ENCODE data around the gene CHD3. TPM values are rescaled to one million over a fixed set of nuclear protein-coding genes. Genes with fewer than 3 reads are reported as not detected.

Gene CHD3
- total and polyA plus RNA-seq, 2 of the 13 experiments (the other 11 are each of a cell fraction or from before 2014, with no cell fraction given) = 2.7 to 3.7 TPM

DNA sequence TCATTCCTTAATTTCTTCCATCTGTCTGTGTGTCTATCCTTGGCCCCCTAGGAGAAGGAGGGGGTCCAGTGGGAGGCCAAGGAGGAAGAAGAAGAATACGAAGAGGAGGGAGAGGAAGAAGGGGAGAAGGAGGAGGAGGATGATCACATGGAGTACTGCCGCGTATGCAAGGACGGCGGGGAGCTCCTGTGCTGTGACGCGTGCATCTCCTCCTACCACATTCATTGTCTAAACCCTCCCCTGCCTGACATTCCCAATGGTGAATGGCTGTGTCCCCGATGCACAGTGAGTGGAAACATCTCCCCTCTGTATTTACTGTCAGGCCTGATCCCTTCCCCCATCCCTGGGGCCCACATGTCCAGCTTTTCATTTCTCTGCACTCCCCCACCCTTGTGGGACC is 6.3 kb downstream of the CHD3 start:
- BruUV-seq (replicated peaks) = no TSS peak
- no peak for ATAC-seq
- Histone ChIP-seq H3K9ac (ENCODE audit: insufficient read depth, low read depth, low read length) (no peak overlapping the region), H3K4me1 (ENCODE audit: insufficient read depth, low read length) (peaks cover 15% of the 10 kb centered on the region), H3K9me3 (ENCODE audit: low read length) (no peaks in the 10 kb centered on the region), H3K27me3 (ENCODE audit: control insufficient read depth in 1 of 2, insufficient read depth in 2 of 2, low read length in 2 of 2) (no peaks in the 10 kb centered on the region), H3K79me2 (ENCODE audit: insufficient read depth, low read length) (no peaks in the 10 kb centered on the region), H3K4me2 (ENCODE audit: low read depth, low read length) (no peak overlapping the region), H3K4me3 (replicated peaks in 1 of 3; ENCODE audit: insufficient read depth in 1 of 3, low read depth in 2 of 3, low read length in 3 of 3) (no peak overlapping the region), H3K27ac (ENCODE audit: extremely low read length, insufficient read depth, low read length) (no peak overlapping the region), H4K20me1 (ENCODE audit: insufficient read depth, low read length) (no peaks in the 10 kb centered on the region), H3K36me3 (replicated peaks in 1 of 2; ENCODE audit: control insufficient read depth in 1 of 2, insufficient read depth in 2 of 2, low read length in 2 of 2) (peaks cover 0 to 2% of the 10 kb centered on the region in 2 experiments; a peak in 1 of 5 replicates), H2AFZ (ENCODE audit: low read length) (no peak overlapping the region)
- FAIRE-seq = no peak
- in situ Hi-C loops (cut with HindIII; ENCODE audit: extremely low pct_ligation_motif_present, low pct_unique_long_range_greater_than_20kb) (loop anchor here (5.0 kb wide), 2 partner anchors 38 to 73 kb away; partner anchors contain the start of genes CYB5D1, NAA38 and TMEM88), intact Hi-C loops (cut with micrococcal nuclease; ENCODE audit: unreplicated experiment) (no loop called here)
- ChIA-PET POLR2A (no interaction called here), CTCF (ENCODE audit: low intra/inter-chr PET ratio, low total read pairs) (no interaction called here)
- no peak for DNase-seq (ENCODE audit: low spot score)
- 84% methylated on average over 8 of the region's 8 CpGs for WGBS (ENCODE audit: low lambda C conversion rate)
- TF ChIP-seq, protein P1, sequence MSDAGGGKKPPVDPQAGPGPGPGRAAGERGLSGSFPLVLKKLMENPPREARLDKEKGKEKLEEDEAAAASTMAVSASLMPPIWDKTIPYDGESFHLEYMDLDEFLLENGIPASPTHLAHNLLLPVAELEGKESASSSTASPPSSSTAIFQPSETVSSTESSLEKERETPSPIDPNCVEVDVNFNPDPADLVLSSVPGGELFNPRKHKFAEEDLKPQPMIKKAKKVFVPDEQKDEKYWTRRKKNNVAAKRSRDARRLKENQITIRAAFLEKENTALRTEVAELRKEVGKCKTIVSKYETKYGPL (CRISPR knock-in tag; IDR thresholded peaks at IDR 0.05) = no peak
- TF ChIP-seq, protein P2, sequence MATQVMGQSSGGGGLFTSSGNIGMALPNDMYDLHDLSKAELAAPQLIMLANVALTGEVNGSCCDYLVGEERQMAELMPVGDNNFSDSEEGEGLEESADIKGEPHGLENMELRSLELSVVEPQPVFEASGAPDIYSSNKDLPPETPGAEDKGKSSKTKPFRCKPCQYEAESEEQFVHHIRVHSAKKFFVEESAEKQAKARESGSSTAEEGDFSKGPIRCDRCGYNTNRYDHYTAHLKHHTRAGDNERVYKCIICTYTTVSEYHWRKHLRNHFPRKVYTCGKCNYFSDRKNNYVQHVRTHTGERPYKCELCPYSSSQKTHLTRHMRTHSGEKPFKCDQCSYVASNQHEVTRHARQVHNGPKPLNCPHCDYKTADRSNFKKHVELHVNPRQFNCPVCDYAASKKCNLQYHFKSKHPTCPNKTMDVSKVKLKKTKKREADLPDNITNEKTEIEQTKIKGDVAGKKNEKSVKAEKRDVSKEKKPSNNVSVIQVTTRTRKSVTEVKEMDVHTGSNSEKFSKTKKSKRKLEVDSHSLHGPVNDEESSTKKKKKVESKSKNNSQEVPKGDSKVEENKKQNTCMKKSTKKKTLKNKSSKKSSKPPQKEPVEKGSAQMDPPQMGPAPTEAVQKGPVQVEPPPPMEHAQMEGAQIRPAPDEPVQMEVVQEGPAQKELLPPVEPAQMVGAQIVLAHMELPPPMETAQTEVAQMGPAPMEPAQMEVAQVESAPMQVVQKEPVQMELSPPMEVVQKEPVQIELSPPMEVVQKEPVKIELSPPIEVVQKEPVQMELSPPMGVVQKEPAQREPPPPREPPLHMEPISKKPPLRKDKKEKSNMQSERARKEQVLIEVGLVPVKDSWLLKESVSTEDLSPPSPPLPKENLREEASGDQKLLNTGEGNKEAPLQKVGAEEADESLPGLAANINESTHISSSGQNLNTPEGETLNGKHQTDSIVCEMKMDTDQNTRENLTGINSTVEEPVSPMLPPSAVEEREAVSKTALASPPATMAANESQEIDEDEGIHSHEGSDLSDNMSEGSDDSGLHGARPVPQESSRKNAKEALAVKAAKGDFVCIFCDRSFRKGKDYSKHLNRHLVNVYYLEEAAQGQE (IDR thresholded peaks at IDR 0.05; ENCODE audit: borderline replicate concordance in 1 of 2, low read depth in 1 of 2, low read length in 2 of 2) = no peak
- no peak for TF ChIP-seq NCOA5 (CRISPR knock-in tag; IDR thresholded peaks at IDR 0.05)
- no peak for TF ChIP-seq EHMT2 (IDR thresholded peaks at IDR 0.05; ENCODE audit: borderline replicate concordance, low read depth, low read length)
- TF ChIP-seq, protein P3, sequence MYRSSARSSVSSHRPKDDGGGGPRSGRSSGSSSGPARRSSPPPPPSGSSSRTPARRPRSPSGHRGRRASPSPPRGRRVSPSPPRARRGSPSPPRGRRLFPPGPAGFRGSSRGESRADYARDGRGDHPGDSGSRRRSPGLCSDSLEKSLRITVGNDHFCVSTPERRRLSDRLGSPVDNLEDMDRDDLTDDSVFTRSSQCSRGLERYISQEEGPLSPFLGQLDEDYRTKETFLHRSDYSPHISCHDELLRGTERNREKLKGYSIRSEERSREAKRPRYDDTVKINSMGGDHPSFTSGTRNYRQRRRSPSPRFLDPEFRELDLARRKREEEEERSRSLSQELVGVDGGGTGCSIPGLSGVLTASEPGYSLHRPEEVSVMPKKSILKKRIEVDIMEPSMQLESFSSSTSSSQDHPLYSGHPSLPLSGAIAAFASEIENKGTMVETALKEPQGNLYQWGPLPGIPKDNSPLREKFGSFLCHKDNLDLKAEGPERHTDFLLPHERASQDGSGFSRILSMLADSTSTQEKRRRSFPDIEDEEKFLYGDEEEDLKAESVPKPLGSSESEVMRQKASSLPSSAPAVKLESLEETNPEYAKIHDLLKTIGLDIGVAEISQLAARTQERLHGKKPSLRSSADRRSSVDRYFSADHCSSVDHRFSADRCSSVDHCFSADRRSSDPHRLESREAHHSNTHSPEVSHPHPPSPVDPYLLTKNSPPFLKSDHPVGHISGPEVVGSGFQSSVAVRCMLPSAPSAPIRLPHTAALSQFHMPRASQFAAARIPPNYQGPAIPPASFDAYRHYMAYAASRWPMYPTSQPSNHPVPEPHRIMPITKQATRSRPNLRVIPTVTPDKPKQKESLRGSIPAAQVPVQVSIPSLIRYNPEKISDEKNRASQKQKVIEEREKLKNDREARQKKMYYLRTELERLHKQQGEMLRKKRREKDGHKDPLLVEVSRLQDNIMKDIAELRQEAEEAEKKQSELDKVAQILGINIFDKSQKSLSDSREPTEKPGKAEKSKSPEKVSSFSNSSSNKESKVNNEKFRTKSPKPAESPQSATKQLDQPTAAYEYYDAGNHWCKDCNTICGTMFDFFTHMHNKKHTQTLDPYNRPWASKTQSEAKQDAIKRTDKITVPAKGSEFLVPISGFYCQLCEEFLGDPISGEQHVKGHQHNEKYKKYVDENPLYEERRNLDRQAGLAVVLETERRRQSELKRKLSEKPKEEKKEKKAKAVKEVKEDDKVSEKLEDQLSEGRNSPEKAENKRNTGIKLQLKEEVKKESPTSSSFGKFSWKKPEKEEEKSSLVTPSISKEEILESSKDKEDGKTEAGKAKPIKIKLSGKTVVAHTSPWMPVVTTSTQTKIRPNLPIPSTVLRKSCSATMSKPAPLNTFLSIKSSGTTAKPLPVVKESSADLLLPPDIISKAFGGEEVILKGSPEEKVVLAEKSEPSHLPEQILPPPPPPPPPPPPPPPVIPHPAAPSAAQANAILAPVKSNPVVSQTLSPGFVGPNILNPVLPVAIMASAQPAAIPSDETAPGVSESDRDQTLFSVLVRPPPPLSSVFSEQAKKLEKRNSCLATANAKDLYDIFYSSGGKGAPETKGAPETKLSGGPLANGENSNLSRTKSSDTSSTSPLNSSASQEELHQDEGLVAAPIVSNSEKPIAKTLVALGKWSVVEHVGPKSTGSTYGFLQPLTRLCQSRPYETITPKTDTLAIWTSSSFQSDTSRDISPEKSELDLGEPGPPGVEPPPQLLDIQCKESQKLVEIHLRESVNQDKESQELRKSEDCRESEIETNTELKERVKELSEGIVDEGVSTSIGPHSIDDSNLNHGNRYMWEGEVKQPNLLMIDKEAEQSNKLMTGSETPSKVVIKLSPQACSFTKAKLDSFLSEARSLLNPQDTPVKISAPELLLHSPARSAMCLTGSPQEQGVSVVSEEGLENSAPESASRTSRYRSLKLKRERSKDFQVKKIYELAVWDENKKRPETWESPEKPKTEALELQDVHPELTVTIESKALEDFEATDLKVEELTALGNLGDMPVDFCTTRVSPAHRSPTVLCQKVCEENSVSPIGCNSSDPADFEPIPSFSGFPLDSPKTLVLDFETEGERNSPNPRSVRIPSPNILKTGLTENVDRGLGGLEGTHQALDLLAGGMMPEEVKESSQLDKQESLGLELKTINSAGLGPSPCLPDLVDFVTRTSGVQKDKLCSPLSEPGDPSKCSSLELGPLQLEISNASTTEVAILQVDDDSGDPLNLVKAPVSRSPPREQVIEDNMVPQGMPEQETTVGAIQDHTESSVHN (CRISPR knock-in tag; IDR thresholded peaks at IDR 0.05) = no peak
- TF ChIP-seq ZNF264 (CRISPR knock-in tag; IDR thresholded peaks at IDR 0.05) = no peak
- no peak for TF ChIP-seq ATF1 (CRISPR knock-in tag; IDR thresholded peaks at IDR 0.05)
- TF ChIP-seq ZNF776 (CRISPR knock-in tag; IDR thresholded peaks at IDR 0.05) = no peak
- TF ChIP-seq, protein P4, sequence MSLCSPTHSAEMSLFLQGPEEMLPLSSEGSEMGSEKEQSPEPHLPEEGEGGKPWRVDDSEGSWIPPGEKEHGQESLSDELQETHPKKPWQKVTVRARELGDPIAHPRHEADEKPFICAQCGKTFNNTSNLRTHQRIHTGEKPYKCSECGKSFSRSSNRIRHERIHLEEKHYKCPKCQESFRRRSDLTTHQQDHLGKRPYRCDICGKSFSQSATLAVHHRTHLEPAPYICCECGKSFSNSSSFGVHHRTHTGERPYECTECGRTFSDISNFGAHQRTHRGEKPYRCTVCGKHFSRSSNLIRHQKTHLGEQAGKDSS (CRISPR knock-in tag; IDR thresholded peaks at IDR 0.05; ENCODE audit: borderline replicate concordance, low read depth) = no peak
- TF ChIP-seq ZNF644 (CRISPR knock-in tag; IDR thresholded peaks at IDR 0.05; ENCODE audit: low read depth) = no peak
- no peak for TF ChIP-seq ZNF768 (CRISPR knock-in tag; IDR thresholded peaks at IDR 0.05)
- no peak for TF ChIP-seq ZNF160 (CRISPR knock-in tag; IDR thresholded peaks at IDR 0.05)
